A549 treated with Mapracorat at 1 μM for 4 hours (cell line): ENCODE data around the gene UBQLN4. TPM values are rescaled to one million over a fixed set of nuclear protein-coding genes. Genes with fewer than 3 reads are reported as not detected.

Experiments used
- total RNA-seq: library from RNA; stranded (reverse); fragments of 200-300 nt; extraction: Qiagen RNA extraction; gene quantifications from 5 replicates; pipeline ENCODE4 v1.2.3, GENCODE V29; 2022

The UBQLN4 gene
- 32.9 to 41.6 TPM (median 39.7 TPM) in 5 replicates for total RNA-seq

DNA sequence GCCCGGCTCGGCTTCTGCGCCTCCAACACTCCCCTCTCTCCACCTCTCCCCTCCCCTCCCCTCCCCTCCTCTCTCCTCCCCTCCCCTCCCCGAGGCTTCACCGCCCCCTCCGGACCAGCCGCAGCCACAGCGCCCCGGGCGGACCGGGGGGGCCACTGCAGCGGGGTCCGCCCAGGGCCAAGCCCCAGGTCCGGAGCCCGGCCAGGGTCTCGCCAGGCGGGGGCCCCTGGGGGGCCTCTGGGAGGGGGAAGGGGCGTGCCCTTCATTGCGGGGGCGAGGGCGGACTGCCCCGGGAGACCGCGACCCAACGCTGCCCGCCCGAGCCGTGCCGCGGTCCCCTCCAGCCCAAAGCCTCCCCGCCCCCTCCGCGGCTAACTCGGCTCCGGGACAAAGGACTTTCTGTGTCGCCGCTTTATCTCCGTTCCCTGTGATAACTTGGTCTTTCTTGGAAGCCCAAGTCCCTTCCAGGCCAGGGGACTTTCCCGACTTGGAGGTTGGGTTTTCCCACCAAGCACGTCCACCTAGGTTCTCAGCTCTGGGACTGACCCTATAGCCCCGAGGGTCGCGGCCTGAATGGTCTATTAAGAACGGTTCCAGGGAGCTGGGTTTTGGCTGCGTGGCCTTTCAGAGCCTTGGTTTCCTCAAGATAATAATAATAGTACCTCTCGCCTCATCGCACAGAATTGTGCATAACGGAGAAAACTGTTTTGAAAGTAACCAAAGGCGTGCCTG, at the start of gene UBQLN4:
Gene UBQLN4, minus strand, starts transcription at position 31 of the 732 bp plus-strand sequence. CDS start 97 bp downstream, outside the sequence.

GRCh38 chr1:156082309-156083091, 28.9 kb upstream of the UBQLN4 start, which contains the start of gene MEX3A:
Gene MEX3A, minus strand, starts transcription at chr1:156082465. Its CDS starts 467 bp downstream, at chr1:156081998.

DNA sequence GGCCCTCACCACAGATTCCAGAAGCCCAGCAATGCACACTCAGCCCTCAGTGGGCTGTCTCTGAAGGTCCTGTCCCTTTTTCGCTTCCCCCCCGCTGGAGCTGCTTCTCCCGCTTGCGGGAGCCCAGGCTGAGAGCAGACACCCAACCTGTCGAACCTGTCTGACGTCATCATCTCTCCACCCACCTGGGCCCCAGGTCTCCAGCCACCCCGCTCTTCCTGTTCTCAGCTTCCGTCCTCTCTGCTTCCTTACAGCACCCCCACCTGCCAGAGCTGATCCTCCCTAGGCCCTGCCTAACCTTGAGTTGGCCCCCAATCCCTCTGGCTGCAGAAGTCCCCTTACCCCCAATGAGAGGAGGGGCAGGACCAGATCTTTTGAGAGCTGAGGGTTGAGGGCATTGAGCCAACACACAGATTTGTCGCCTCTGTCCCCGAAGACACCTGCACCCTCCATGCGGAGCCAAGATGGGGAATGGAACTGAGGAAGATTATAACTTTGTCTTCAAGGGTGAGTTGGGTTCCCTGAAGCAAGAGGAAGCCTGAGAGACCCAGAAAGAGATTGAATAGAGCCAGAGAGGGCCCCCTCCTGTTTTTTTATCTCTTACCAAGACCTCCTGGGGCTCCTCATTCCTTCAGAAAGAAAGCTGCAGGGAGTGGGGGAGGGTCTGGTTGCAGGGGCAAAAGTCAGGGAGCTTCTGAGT, 7.5 kb upstream of the UBQLN4 start, which contains the start of gene RAB25:
Gene RAB25, plus strand, starts transcription at position 224 of the 700 bp plus-strand sequence. Its CDS starts 241 bp downstream, at position 465.

GRCh38 chr1:156054500-156055280, 1.1 kb upstream of the UBQLN4 start, which contains the start of gene LAMTOR2:
Gene LAMTOR2, plus strand, starts transcription at chr1:156054782. Its CDS starts 108 bp downstream, at chr1:156054890.

DNA sequence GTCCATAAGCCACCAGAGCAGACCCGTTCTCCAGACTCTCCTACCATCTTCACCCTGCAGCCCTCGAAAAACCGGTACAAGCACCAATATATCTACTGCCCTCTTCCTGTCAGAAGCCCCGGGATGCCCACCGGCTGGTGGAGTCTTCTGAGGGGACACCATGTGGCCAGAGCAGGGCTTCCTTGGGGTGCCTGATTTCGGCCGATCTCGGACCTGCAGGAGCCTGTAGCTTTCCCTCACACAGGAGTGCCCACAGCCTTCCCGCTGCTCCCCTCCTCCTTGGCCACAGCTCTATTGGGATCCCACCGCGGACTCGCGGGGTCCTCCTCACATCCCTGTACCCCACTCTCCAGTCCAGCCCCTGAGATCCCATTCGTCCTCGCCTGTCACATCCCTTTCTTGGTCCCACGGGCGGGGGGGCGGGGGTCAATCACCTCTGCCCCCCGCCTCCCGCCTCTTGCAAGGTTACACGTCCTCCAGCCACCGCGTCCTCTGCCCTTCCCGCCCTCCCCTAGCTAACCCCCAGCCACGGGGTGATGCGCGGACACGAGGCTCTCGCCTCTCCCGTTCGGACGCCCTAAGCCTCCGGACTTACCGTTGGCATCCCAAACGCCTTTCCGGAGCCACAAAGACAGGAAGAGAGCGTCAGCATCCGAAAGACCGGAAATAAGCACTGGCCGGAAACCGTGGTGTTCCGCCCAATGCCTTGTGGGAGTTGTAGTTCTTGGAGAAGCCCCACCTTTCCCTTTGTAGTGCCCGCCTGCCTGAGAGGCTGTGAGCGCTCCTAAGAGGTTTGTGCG, 33.1 kb downstream of the UBQLN4 start, which contains the start of gene SSR2:
Gene SSR2, minus strand, starts transcription at position 659 of the 800 bp plus-strand sequence. CDS start 784 bp downstream, outside the sequence.

Other genes with a start within 250 kb of the UBQLN4 start
- gene GON4L, start 196.6 kb downstream of the UBQLN4 start, total RNA-seq: 12.2 to 14.0 TPM (median 13.5 TPM) in 5 replicates
- gene SYT11, start 194.2 kb downstream of the UBQLN4 start, total RNA-seq: 0.94 to 1.5 TPM (median 1.2 TPM) in 5 replicates
- 19.9 to 23.6 TPM (median 20.5 TPM) in 5 replicates for gene RIT1, start 142.4 kb downstream of the UBQLN4 start, total RNA-seq
- gene KHDC4, start 119.4 kb downstream of the UBQLN4 start, total RNA-seq: 15.7 to 25.6 TPM (median 24.0 TPM) in 5 replicates
- gene RXFP4, start 112.2 kb downstream of the UBQLN4 start, total RNA-seq: not detected in 5 replicates
- 33.4 to 39.1 TPM (median 36.2 TPM) in 5 replicates for gene ARHGEF2, start 75.3 kb downstream of the UBQLN4 start, total RNA-seq
- 250 to 268 TPM (median 263 TPM) in 5 replicates for gene SSR2, start 32.8 kb downstream of the UBQLN4 start, total RNA-seq
- gene LAMTOR2, start 984 bp upstream of the UBQLN4 start, total RNA-seq: 152 to 169 TPM (median 157 TPM) in 5 replicates
- gene RAB25, start 7.4 kb upstream of the UBQLN4 start, total RNA-seq: 0.29 TPM in 1 of 5 replicates, not detected in the others
- 1.2 to 2.4 TPM (median 1.6 TPM) in 5 replicates for gene MEX3A, start 28.7 kb upstream of the UBQLN4 start, total RNA-seq
- 612 to 781 TPM (median 765 TPM) in 5 replicates for gene LMNA, start 60.9 kb upstream of the UBQLN4 start, total RNA-seq
- 0.33 to 0.43 TPM (median 0.38 TPM) in 5 replicates for gene SEMA4A, start 99.8 kb upstream of the UBQLN4 start, total RNA-seq
- gene SLC25A44, start 140.3 kb upstream of the UBQLN4 start, total RNA-seq: 26.2 to 30.0 TPM (median 26.7 TPM) in 5 replicates
- 57.1 to 65.8 TPM (median 61.8 TPM) in 5 replicates for gene PMF1, start 159.2 kb upstream of the UBQLN4 start, total RNA-seq
- 0.21 to 0.33 TPM (median 0.25 TPM) in 3 of 5 replicates, not detected in the others for gene BGLAP, start 188.4 kb upstream of the UBQLN4 start, total RNA-seq
- gene PAQR6, start 194.3 kb upstream of the UBQLN4 start, total RNA-seq: 3.3 to 5.1 TPM (median 4.0 TPM) in 5 replicates
- gene SMG5, start 229.0 kb upstream of the UBQLN4 start, total RNA-seq: 36.8 to 46.7 TPM (median 46.0 TPM) in 5 replicates
- 5.9 to 8.2 TPM (median 7.5 TPM) in 5 replicates for gene TMEM79, start 230.5 kb upstream of the UBQLN4 start, total RNA-seq
- gene GLMP, start 241.9 kb upstream of the UBQLN4 start, total RNA-seq: 35.4 to 49.9 TPM (median 47.7 TPM) in 5 replicates
- not detected in 5 replicates for gene VHLL, start 245.5 kb upstream of the UBQLN4 start, total RNA-seq